GM23338 (cell line): ENCODE results near the gene CCND1. TPM values are rescaled to one million over a fixed set of nuclear protein-coding genes. Genes with fewer than 3 reads are reported as not detected.

Experiments used
- ATAC-seq: fragments of 200-7000 bp; cut with Tn5 transposase; 3 replicates; pipeline ENCODE4 v1.9.1; 2020
- DNase-seq: peaks from one replicate; pipeline ENCODE4 v3.0.0-alpha.2; 2015; ENCODE audit warnings: low spot score
- H2AFZ ChIP-seq: fragments of 200-600 bp; sonication (generic); 2 replicates; pipeline ENCODE4 v1.8.0; 2016; ENCODE audit warnings: antibody characterized with exemption, mild to moderate bottlenecking, moderate library complexity
- H3F3A ChIP-seq: fragments of 200-600 bp; sonication (generic); replicated peaks from 2 replicates; pipeline ENCODE4 v1.8.0; 2017; ENCODE audit warnings: antibody characterized with exemption, mixed run types, low read depth
- H3K27ac ChIP-seq: fragments of 200-600 bp; sonication (generic); 2 replicates; pipeline ENCODE4 v1.6.1; 2016; ENCODE audit warnings: low read depth
- H3K27me3 ChIP-seq: fragments of 200-600 bp; sonication (generic); 2 replicates; pipeline ENCODE4 v1.8.0; 2016; ENCODE audit warnings: mild to moderate bottlenecking, mixed run types, moderate library complexity; ENCODE audit not compliant: insufficient read depth
- H3K36me3 ChIP-seq: fragments of 200-600 bp; sonication (generic); 2 replicates; pipeline ENCODE4 v1.8.0; 2016; ENCODE audit warnings: mild to moderate bottlenecking; ENCODE audit not compliant: insufficient read depth
- H3K4me1 ChIP-seq: fragments of 200-600 bp; sonication (generic); 2 replicates; pipeline ENCODE4 v1.8.0; 2016; ENCODE audit warnings: mild to moderate bottlenecking, moderate library complexity; ENCODE audit not compliant: insufficient read depth
- H3K4me2 ChIP-seq: fragments of 200-600 bp; sonication (generic); 2 replicates; pipeline ENCODE4 v1.7.1; 2017; ENCODE audit warnings: mixed run types
- H3K4me3 ChIP-seq: fragments of 200-600 bp; sonication (generic); 2 replicates; pipeline ENCODE4 v1.6.1; 2016; ENCODE audit warnings: mixed run types
- H3K79me2 ChIP-seq: fragments of 200-600 bp; sonication (generic); replicated peaks from 2 replicates; pipeline ENCODE4 v1.8.0; 2017; ENCODE audit warnings: mild to moderate bottlenecking; ENCODE audit not compliant: insufficient read depth
- H3K9me2 ChIP-seq: fragments of 200-600 bp; sonication (generic); 2 replicates; pipeline ENCODE4 v1.8.0; 2017; ENCODE audit not compliant: insufficient read depth
- H4K20me1 ChIP-seq: fragments of 200-600 bp; sonication (generic); replicated peaks from 2 replicates; pipeline ENCODE4 v1.8.0; 2017; ENCODE audit warnings: mild to moderate bottlenecking; ENCODE audit not compliant: insufficient read depth
- H3K27ac Mint-ChIP-seq: 2 replicates; pipeline ENCODE4 v1.8.0; 2020; ENCODE audit warnings: inconsistent platforms, mild to moderate bottlenecking, moderate library complexity, mixed read lengths
- H3K27me3 Mint-ChIP-seq: 3 replicates; pipeline ENCODE4 v1.8.0; 2022; ENCODE audit warnings: low read depth, mild to moderate bottlenecking, moderate library complexity, mixed read lengths, inconsistent platforms; ENCODE audit not compliant: insufficient read depth, poor library complexity
- H3K36me3 Mint-ChIP-seq: 3 replicates; pipeline ENCODE4 v1.8.0; 2021; ENCODE audit warnings: low read depth, mild to moderate bottlenecking, inconsistent platforms, moderate library complexity, mixed read lengths
- H3K4me1 Mint-ChIP-seq: 3 replicates; pipeline ENCODE4 v1.8.0; 2020; ENCODE audit warnings: mild to moderate bottlenecking, inconsistent platforms, mixed read lengths
- H3K4me3 Mint-ChIP-seq: 3 replicates; pipeline ENCODE4 v1.8.0; 2021; ENCODE audit warnings: moderate library complexity, mild to moderate bottlenecking, inconsistent platforms, mixed read lengths
- H3K9me3 Mint-ChIP-seq: 3 replicates; pipeline ENCODE4 v1.8.0; 2020; ENCODE audit warnings: moderate library complexity, mild to moderate bottlenecking, inconsistent platforms, mixed read lengths
- CREB1 ChIP-seq: fragments of 250-450 bp; sonication (Bioruptor Pico); IDR thresholded peaks from 2 replicates; pipeline ENCODE4 v1.5.0; 2020; ENCODE audit warnings: low read depth, mild to moderate bottlenecking, moderate library complexity
- CTCF ChIP-seq, 2 experiments: fragments of 200-600 bp in 1 of 2; sonication (generic) in 1 of 2; conservative IDR thresholded peaks; 2 replicates each; pipeline versions ENCODE4 v1.5.1 to v1.6.1; 2016 to 2017; ENCODE audit warnings: antibody characterized with exemption in 2 of 2, low read depth in 2 of 2, mild to moderate bottlenecking in 2 of 2, moderate library complexity in 1 of 2
- JUNB ChIP-seq: IDR thresholded peaks from one replicate; pipeline ENCODE4 v1.6.1; 2016; ENCODE audit warnings: antibody characterized with exemption; ENCODE audit not compliant: unreplicated experiment
- NANOG ChIP-seq: IDR thresholded peaks from 2 replicates; pipeline ENCODE4 v1.6.1; 2016; ENCODE audit warnings: antibody characterized with exemption, borderline replicate concordance
- POLR2AphosphoS5 ChIP-seq: IDR thresholded peaks from 2 replicates; pipeline ENCODE4 v1.6.1; 2016; ENCODE audit warnings: antibody characterized with exemption, low read depth
- REST ChIP-seq: IDR thresholded peaks from one replicate; pipeline ENCODE4 v1.6.1; 2018; ENCODE audit warnings: antibody characterized with exemption; ENCODE audit not compliant: unreplicated experiment
- STAT1 ChIP-seq: IDR thresholded peaks from one replicate; pipeline ENCODE4 v1.6.1; 2016; ENCODE audit warnings: antibody characterized with exemption; ENCODE audit not compliant: unreplicated experiment
- ZNF114 ChIP-seq: fragments of 250-450 bp; sonication (Bioruptor Pico); IDR thresholded peaks from 2 replicates; pipeline ENCODE4 v1.5.0; 2020; ENCODE audit warnings: mild to moderate bottlenecking, moderate library complexity
- ZNF331 ChIP-seq: fragments of 250-450 bp; sonication (Bioruptor Pico); IDR thresholded peaks from 2 replicates; pipeline ENCODE4 v1.5.0; 2020; ENCODE audit warnings: low read depth, mild to moderate bottlenecking, moderate library complexity
- ZNF462 ChIP-seq: fragments of 250-450 bp; sonication (Bioruptor Pico); IDR thresholded peaks from 2 replicates; pipeline ENCODE4 v1.5.0; 2020; ENCODE audit warnings: mild to moderate bottlenecking, moderate library complexity
- polyA plus RNA-seq: library from polyadenylated mRNA; unstranded; fragments of >200 nt; fragmentation: Nextera tagmentation; extraction: Ambion mirVana; gene quantifications from 2 replicates; pipeline ENCODE4 v1.2.1, GENCODE V29; 2016
- total RNA-seq: library from RNA; depleted of rRNA; stranded (reverse); fragments of >200 nt; shearing (Covaris generic); gene quantifications from 2 replicates; pipeline ENCODE4 v1.2.3, GENCODE V29; 2014

Gene CCND1
- total and polyA plus RNA-seq, 2 experiments from 2014 or later = 109 to 183 TPM

DNA sequence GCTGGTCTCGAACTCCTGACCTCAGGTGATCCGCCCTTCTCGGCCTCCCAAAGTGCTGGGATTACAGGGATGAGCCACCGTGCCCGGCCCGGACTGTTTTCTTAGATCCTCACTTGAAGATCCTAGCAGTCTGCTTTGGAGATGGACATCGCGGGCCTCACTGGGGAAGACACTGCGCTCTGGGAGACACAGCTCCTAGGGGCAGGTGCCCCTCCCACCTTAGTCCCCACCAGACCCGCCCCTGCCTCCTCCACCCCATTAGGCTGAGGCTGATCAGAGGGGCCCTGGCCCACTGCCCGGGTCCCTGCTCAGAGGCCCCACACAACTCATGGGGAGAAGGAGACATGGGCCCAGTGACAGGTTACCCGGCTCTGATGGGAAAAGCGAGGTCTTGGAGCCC, 45.5 kb downstream of the CCND1 start (continued):
- TF ChIP-seq ZNF462 (CRISPR knock-in tag) (no peak), POLR2AphosphoS5 (no peak), JUNB (no peak), ZNF331 (CRISPR knock-in tag) (no peak), STAT1 (no peak)

GRCh38 chr11:69686856-69687255, 45.9 kb downstream of the CCND1 start:
- Histone ChIP-seq H3K27me3 (peaks cover 7% of the 10 kb centered on the region; the same call in 1 of the 2 replicates), H3K79me2 (no peaks in the 10 kb centered on the region), H2AFZ (no peak overlapping the region), H3K36me3 (no peaks in the 10 kb centered on the region), H3K4me3 (no peak overlapping the region), H3K27ac (no peak overlapping the region), H3K4me2 (no peak overlapping the region), H3F3A (no peaks in the 10 kb centered on the region), H3K9me2 (no peaks in the 10 kb centered on the region), H4K20me1 (no peaks in the 10 kb centered on the region), H3K4me1 (0 out of 2 replicates have a peak, but pooled peaks cover 5% of the 10 kb centered on the region)
- no peaks in the 10 kb centered on the region; the same call in 2 of the 3 replicates for H3K9me3 Mint-ChIP-seq
- no peak for DNase-seq
- H3K4me3 Mint-ChIP-seq = no peak overlapping the region
- H3K4me1 Mint-ChIP-seq = peaks cover 15% of the 10 kb centered on the region
- peaks cover 14% of the 10 kb centered on the region for H3K27me3 Mint-ChIP-seq
- no peaks in the 10 kb centered on the region for H3K36me3 Mint-ChIP-seq
- ATAC-seq = no peak
- no peak overlapping the region for H3K27ac Mint-ChIP-seq
- no peak for TF ChIP-seq CREB1 (CRISPR knock-in tag)
- no peak for TF ChIP-seq CTCF (conservative IDR thresholded peaks at IDR 0.05; ENCODE audit: low read depth in 2 of 2)
- no peak for TF ChIP-seq ZNF114 (CRISPR knock-in tag)
- no peak for TF ChIP-seq REST
- no peak for TF ChIP-seq NANOG
